Gastroesophageal sphincter (tissue), 4 donors: ENCODE results near the gene TAF11L14. TPM values are rescaled to one million over a fixed set of nuclear protein-coding genes. Genes with fewer than 3 reads are reported as not detected.
"Not testable (repeated sequence)": the region's sequence is repeated elsewhere in the genome, so short reads cannot be mapped to it uniquely, and the experiment has no call there.

ENCODE experiments used
- ATAC-seq: fragments of 150-250 bp; one replicate; pipeline ENCODE4 v1.9.1; 2016; ENCODE audit warnings: mild to moderate bottlenecking, moderate library complexity
- H3K27ac ChIP-seq, 4 donors: fragments of 200-600 bp; sonication (generic) in 3 of 4; 1 replicate in 3 of 4; 2 replicates in 1 of 4; pipeline ENCODE4 v1.5.1; 2016 to 2019
- H3K27me3 ChIP-seq: fragments of 200-600 bp; sonication (generic); one replicate; pipeline ENCODE4 v1.5.1; 2019
- H3K36me3 ChIP-seq, 2 donors: fragments of 200-600 bp; sonication (generic); one replicate each; pipeline ENCODE4 v1.5.1; 2019; ENCODE audit warnings: control low read depth in 1 of 2
- H3K4me1 ChIP-seq, 3 donors: fragments of 200-600 bp; sonication (generic); 1 replicate in 2 of 3; 2 replicates in 1 of 3; pipeline ENCODE4 v1.5.1; 2016 to 2019; ENCODE audit warnings: control low read depth in 2 of 3
- H3K4me3 ChIP-seq, 2 donors: fragments of 200-600 bp; sonication (generic); one replicate each; pipeline ENCODE4 v1.5.1; 2019; ENCODE audit warnings: mild to moderate bottlenecking in 1 of 2, moderate library complexity in 1 of 2
- H3K9me3 ChIP-seq, 3 donors: fragments of 200-600 bp; sonication (generic); one replicate each; pipeline ENCODE4 v1.5.1; 2017 to 2019; ENCODE audit warnings: control low read depth in 2 of 3
- CTCF ChIP-seq, 4 experiments: fragments of 200-600 bp in 2 of 4; fragments of 450-650 bp in 2 of 4; sonication (generic) in 1 of 4; IDR thresholded peaks; one replicate each; pipeline ENCODE4 v1.5.1; 2017 to 2019; ENCODE audit warnings: antibody characterized with exemption in 4 of 4, mild to moderate bottlenecking in 2 of 4, moderate library complexity in 2 of 4
- EP300 ChIP-seq: sonication (generic); formaldehyde crosslinking; IDR thresholded peaks from one replicate; pipeline ENCODE4 v1.6.1; 2017; ENCODE audit warnings: antibody characterized with exemption, mild to moderate bottlenecking
- POLR2A ChIP-seq, 2 donors: fragments of 450-650 bp; IDR thresholded peaks; one replicate each; pipeline ENCODE4 v1.6.1; 2017; ENCODE audit warnings: antibody characterized with exemption in 2 of 2, mild to moderate bottlenecking in 2 of 2, moderate library complexity in 1 of 2
- POLR2AphosphoS5 ChIP-seq: sonication (generic); formaldehyde crosslinking; IDR thresholded peaks from one replicate; pipeline ENCODE4 v1.6.1; 2017; ENCODE audit warnings: antibody characterized with exemption
- WGBS, 2 donors: methylation state at CpG; one replicate each; pipeline ENCODE4 v1.1.5; 2018; ENCODE audit warnings: low coverage in 1 of 2; 5-methylcytosine and 5-hydroxymethylcytosine counted together
- total RNA-seq, 4 donors: library from RNA; depleted of rRNA; stranded (reverse); fragments of >200 nt; gene quantifications; one replicate each; pipeline ENCODE4 v1.1.0, GENCODE V29; 2016

The TAF11L14 gene
- total RNA-seq, 4 donors from 2014 or later: not detected

GRCh38 chr5:17614872-17615605 lies 19.2 kb upstream of the TAF11L14 start:
- Histone ChIP-seq H3K36me3 (no peaks in the 10 kb centered on the region), H3K4me1 (no peaks in the 10 kb centered on the region), H3K27ac (no peak overlapping the region), H3K4me3 (no peak overlapping the region), H3K9me3 (no peaks in the 10 kb centered on the region), H3K27me3 (no peaks in the 10 kb centered on the region)
- no peak for TF ChIP-seq CTCF (IDR thresholded peaks at IDR 0.05)
- no peak for TF ChIP-seq POLR2A (IDR thresholded peaks at IDR 0.05)
- no peak for TF ChIP-seq POLR2AphosphoS5
- no peak for TF ChIP-seq EP300
- 60 to 93% methylated on average over 1 to 4 of the region's 17 CpGs for WGBS, 2 donors
- ATAC-seq: no peak

- Histone ChIP-seq H3K27me3 (no peaks in the 10 kb centered on the region), H3K4me3 (no peak overlapping the region), H3K9me3 (no peaks in the 10 kb centered on the region), H3K4me1 (no peaks in the 10 kb centered on the region), H3K27ac (no peak overlapping the region), H3K36me3 (no peaks in the 10 kb centered on the region)
- WGBS, 2 donors: 95 to 100% methylated on average over 1 to 3 of the region's 3 CpGs
- TF ChIP-seq CTCF (IDR thresholded peaks at IDR 0.05) (no peak), POLR2AphosphoS5 (no peak), POLR2A (IDR thresholded peaks at IDR 0.05) (no peak), EP300 (no peak)
- ATAC-seq: no peak
Observed at GRCh38 chr5:17619354-17619753, 14.9 kb upstream of the TAF11L14 start.

- no peaks in the 10 kb centered on the region for H3K27me3 ChIP-seq
- no peaks in the 10 kb centered on the region for H3K36me3 ChIP-seq
- no peaks in the 10 kb centered on the region for H3K4me1 ChIP-seq
- TF ChIP-seq EP300: no peak
- TF ChIP-seq POLR2AphosphoS5: no peak
- no peak for TF ChIP-seq CTCF (IDR thresholded peaks at IDR 0.05)
- no peak for TF ChIP-seq POLR2A (IDR thresholded peaks at IDR 0.05)
- no peak for ATAC-seq
- no peaks in the 10 kb centered on the region for H3K9me3 ChIP-seq
- no peak overlapping the region for H3K27ac ChIP-seq
- no peak overlapping the region for H3K4me3 ChIP-seq
- no CpG with 5 or more reads among the region's 17 CpGs for WGBS, 2 donors
Observed at GRCh38 chr5:17620627-17621026, 13.6 kb upstream of the TAF11L14 start.

- WGBS, 2 donors: 100% methylated on average over 2 of the region's 11 CpGs; no CpG with 5 or more reads in 1 of the 2 donors
Observed at GRCh38 chr5:17625686-17626085, 8.6 kb upstream of the TAF11L14 start.

GRCh38 chr5:17631788-17632187 lies 2.5 kb upstream of the TAF11L14 start, which contains the start of gene TAF11L13:
TSS of gene TAF11L13 (plus strand) at chr5:17632088.
- not testable (repeated sequence) for H3K36me3 ChIP-seq, ATAC-seq, H3K4me1 ChIP-seq, H3K27ac ChIP-seq, H3K27me3 ChIP-seq, H3K9me3 ChIP-seq, H3K4me3 ChIP-seq
- no CpG with 5 or more reads among the region's 12 CpGs for WGBS, 2 donors

More at GRCh38 chr5:17625686-17626085, 8.6 kb upstream of the TAF11L14 start:
- Histone ChIP-seq H3K36me3 (no peaks in the 10 kb centered on the region), H3K4me1 (no peaks in the 10 kb centered on the region), H3K27ac (no peak overlapping the region), H3K27me3 (no peaks in the 10 kb centered on the region), H3K4me3 (no peak overlapping the region), H3K9me3 (no peaks in the 10 kb centered on the region)
- TF ChIP-seq POLR2A (IDR thresholded peaks at IDR 0.05): no peak
- TF ChIP-seq EP300: no peak
- TF ChIP-seq POLR2AphosphoS5: no peak
- TF ChIP-seq CTCF (IDR thresholded peaks at IDR 0.05): no peak
- no peak for ATAC-seq

- not testable (repeated sequence) for H3K27ac ChIP-seq, H3K36me3 ChIP-seq, H3K9me3 ChIP-seq, H3K4me3 ChIP-seq, ATAC-seq, H3K27me3 ChIP-seq, H3K4me1 ChIP-seq
- 87 to 92% methylated on average over 4 to 5 of the region's 10 CpGs for WGBS, 2 donors
Observed at GRCh38 chr5:17649232-17649631, 15.0 kb downstream of the TAF11L14 start.

GRCh38 chr5:17655201-17655759 lies 21.0 kb downstream of the TAF11L14 start:
- not testable (repeated sequence) for H3K27me3 ChIP-seq, H3K9me3 ChIP-seq, H3K36me3 ChIP-seq, H3K4me1 ChIP-seq, H3K27ac ChIP-seq, H3K4me3 ChIP-seq, ATAC-seq
- WGBS, 2 donors: no CpG with 5 or more reads among the region's 32 CpGs
